Ishikawa (cell line): ENCODE measurements around the gene EBPL.

Experiments
- CEBPB ChIP-seq: IDR thresholded peaks from 2 replicates; pipeline ENCODE4 v1.6.1; 2012
- CREB1 ChIP-seq: IDR thresholded peaks from 2 replicates; pipeline ENCODE4 v1.6.1; 2012; ENCODE audit warnings: low read depth
- EGR1 ChIP-seq: IDR thresholded peaks from 2 replicates; pipeline ENCODE4 v1.6.1; 2012
- EP300 ChIP-seq: IDR thresholded peaks from 2 replicates; pipeline ENCODE4 v1.6.1; 2012; ENCODE audit warnings: borderline replicate concordance
- FOXM1 ChIP-seq: IDR thresholded peaks from 2 replicates; pipeline ENCODE4 v1.6.1; 2012; ENCODE audit warnings: low read depth, borderline replicate concordance
- MAX ChIP-seq: IDR thresholded peaks from 2 replicates; pipeline ENCODE4 v1.6.1; 2012
- NFIC ChIP-seq: IDR thresholded peaks from 2 replicates; pipeline ENCODE4 v1.6.1; 2012
- RAD21 ChIP-seq: IDR thresholded peaks from 2 replicates; pipeline ENCODE4 v1.6.1; 2012; ENCODE audit warnings: low read depth
- TAF1 ChIP-seq: IDR thresholded peaks from 2 replicates; pipeline ENCODE4 v1.6.1; 2012; ENCODE audit warnings: low read depth, mild to moderate bottlenecking
- TCF12 ChIP-seq: IDR thresholded peaks from 2 replicates; pipeline ENCODE4 v1.6.1; 2012; ENCODE audit warnings: low read depth
- YY1 ChIP-seq: IDR thresholded peaks from 2 replicates; pipeline ENCODE4 v1.6.1; 2012; ENCODE audit warnings: low read depth
- ZBTB7A ChIP-seq: IDR thresholded peaks from 2 replicates; pipeline ENCODE4 v1.6.1; 2012; ENCODE audit warnings: low read depth
- TF ChIP-seq, protein P1 (sequence below): IDR thresholded peaks from 2 replicates; pipeline ENCODE4 v1.6.1; 2012; ENCODE audit warnings: low read depth, mild to moderate bottlenecking
- TF ChIP-seq, protein P2 (sequence below): IDR thresholded peaks from 2 replicates; pipeline ENCODE4 v1.6.1; 2012

The EBPL gene

GRCh38 chr13:49690995-49691784, at the start of gene EBPL:
TSS of gene EBPL (minus strand) at chr13:49691486. CDS start at chr13:49691424, 62 bp downstream.
- TF ChIP-seq CEBPB (peak; percentile 98), RAD21 (no peak), EP300 (no peak), EGR1 (no peak), NFIC (peak; percentile 9; the same call in 1 of the 2 replicates), CREB1 (no peak), TAF1 (peak; percentile 53), YY1 (peak; percentile 22; the same call in 1 of the 2 replicates), TCF12 (0 out of 2 replicates have a peak, but pooled peaks have one; percentile 11), FOXM1 (no peak), MAX (peak; percentile 97), ZBTB7A (0 out of 2 replicates have a peak, but pooled peaks have one; percentile 26)
- TF ChIP-seq, protein P1, sequence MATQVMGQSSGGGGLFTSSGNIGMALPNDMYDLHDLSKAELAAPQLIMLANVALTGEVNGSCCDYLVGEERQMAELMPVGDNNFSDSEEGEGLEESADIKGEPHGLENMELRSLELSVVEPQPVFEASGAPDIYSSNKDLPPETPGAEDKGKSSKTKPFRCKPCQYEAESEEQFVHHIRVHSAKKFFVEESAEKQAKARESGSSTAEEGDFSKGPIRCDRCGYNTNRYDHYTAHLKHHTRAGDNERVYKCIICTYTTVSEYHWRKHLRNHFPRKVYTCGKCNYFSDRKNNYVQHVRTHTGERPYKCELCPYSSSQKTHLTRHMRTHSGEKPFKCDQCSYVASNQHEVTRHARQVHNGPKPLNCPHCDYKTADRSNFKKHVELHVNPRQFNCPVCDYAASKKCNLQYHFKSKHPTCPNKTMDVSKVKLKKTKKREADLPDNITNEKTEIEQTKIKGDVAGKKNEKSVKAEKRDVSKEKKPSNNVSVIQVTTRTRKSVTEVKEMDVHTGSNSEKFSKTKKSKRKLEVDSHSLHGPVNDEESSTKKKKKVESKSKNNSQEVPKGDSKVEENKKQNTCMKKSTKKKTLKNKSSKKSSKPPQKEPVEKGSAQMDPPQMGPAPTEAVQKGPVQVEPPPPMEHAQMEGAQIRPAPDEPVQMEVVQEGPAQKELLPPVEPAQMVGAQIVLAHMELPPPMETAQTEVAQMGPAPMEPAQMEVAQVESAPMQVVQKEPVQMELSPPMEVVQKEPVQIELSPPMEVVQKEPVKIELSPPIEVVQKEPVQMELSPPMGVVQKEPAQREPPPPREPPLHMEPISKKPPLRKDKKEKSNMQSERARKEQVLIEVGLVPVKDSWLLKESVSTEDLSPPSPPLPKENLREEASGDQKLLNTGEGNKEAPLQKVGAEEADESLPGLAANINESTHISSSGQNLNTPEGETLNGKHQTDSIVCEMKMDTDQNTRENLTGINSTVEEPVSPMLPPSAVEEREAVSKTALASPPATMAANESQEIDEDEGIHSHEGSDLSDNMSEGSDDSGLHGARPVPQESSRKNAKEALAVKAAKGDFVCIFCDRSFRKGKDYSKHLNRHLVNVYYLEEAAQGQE = 0 out of 2 replicates have a peak, but pooled peaks have one; percentile 11
- TF ChIP-seq, protein P2, sequence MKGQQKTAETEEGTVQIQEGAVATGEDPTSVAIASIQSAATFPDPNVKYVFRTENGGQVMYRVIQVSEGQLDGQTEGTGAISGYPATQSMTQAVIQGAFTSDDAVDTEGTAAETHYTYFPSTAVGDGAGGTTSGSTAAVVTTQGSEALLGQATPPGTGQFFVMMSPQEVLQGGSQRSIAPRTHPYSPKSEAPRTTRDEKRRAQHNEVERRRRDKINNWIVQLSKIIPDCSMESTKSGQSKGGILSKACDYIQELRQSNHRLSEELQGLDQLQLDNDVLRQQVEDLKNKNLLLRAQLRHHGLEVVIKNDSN = peak; percentile 13; the same call in 1 of the 2 replicates

GRCh38 chr13:49740870-49741269, 49.6 kb upstream of the EBPL start:
- TF ChIP-seq, protein P2 = no peak
- TF ChIP-seq TCF12 (no peak), EGR1 (no peak)

- no peak for TF ChIP-seq YY1
- no peak for TF ChIP-seq FOXM1
- no peak for TF ChIP-seq CREB1
- no peak for TF ChIP-seq EP300
- TF ChIP-seq CEBPB = no peak
- TF ChIP-seq EGR1 = no peak
- TF ChIP-seq, protein P2 = no peak
Observed at GRCh38 chr13:49739498-49740187, 48.4 kb upstream of the EBPL start.

GRCh38 chr13:49733181-49733951, 42.1 kb upstream of the EBPL start:
- no peak for TF ChIP-seq CEBPB
- TF ChIP-seq, protein P2 = peak; percentile 67
- TF ChIP-seq TAF1 = no peak
- TF ChIP-seq TCF12 = no peak
- no peak for TF ChIP-seq FOXM1
- TF ChIP-seq EP300 = no peak
- no peak for TF ChIP-seq YY1
- no peak for TF ChIP-seq NFIC

- no peak for TF ChIP-seq FOXM1
- TF ChIP-seq, protein P2 = no peak
- TF ChIP-seq CREB1 = no peak
- TF ChIP-seq YY1 = no peak
- no peak for TF ChIP-seq NFIC
- no peak for TF ChIP-seq MAX
- TF ChIP-seq RAD21 = no peak
- no peak for TF ChIP-seq CEBPB
- no peak for TF ChIP-seq ZBTB7A
Observed at GRCh38 chr13:49731766-49732165, 40.5 kb upstream of the EBPL start.
